DMS153 treated with DMSO at 0.1 percent for 48 hours (cell line): Measurements from ENCODE around the gene ELOA.
"Not testable (repeated sequence)": the region's sequence is repeated elsewhere in the genome, so short reads cannot be mapped to it uniquely, and the experiment has no call there.

Experiments
- DNase-seq: peaks from one replicate; lab custom pipeline; 2025; ENCODE audit not compliant: unreplicated experiment; lab: John Stamatoyannopoulos, UW

ELOA gene

DNA sequence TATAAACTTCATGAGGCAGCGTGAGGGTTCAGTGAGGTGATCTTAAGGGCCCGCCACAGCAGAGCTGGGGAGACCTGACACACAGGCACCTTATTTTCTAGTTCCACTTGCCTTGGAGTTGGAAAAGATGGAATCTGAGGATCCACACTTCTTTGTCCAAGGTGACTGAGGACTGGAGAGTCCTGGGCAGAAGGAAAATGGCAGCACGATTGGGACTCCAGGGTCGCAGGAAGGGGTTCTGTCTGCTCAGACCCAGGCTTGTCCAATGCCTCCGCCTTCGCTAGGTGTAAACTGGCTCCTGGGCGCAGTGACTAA lies 55.9 kb downstream of the ELOA start:
- no peak for DNase-seq

DNA sequence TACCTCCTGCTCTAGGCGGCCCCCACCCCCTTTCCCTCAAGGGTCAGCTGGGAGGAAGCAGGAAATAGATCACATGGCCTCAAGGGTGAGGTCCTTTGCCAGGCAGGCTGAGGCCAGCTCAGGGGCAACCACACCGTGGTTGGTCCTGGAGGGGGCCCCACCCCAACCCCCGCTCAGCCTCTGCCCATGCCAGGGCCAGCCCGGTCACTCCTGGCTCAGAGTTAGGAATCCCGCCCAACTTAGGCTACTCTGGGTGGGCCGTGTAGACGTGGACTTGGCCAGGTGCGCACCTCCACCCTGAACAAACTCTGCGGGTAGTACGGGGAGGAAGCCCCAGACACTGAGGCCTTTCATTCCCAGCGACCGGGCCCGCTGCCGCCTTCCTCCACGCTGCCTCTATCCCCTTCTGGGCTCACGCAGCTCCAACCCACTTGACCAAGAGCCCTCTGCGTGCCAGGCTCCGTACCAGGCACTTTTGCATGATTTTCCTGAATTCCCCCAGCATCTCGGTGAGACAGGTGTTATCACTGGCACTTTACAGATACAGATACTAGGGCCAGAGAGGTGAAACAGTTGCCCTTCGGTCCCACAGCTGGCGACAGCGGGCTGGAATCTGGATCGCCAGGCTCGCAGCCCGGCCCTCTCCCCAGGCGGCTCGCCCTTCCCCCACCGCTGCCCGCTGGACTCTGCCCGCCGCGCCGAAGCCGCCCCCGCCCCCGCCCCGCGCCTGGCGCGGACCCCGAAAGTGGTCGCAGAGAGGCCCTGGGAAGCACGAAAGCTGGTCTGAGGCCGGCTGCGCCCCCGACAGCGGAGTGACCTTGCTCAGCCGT lies 56.5 kb downstream of the ELOA start:
- no peak for DNase-seq

DNA sequence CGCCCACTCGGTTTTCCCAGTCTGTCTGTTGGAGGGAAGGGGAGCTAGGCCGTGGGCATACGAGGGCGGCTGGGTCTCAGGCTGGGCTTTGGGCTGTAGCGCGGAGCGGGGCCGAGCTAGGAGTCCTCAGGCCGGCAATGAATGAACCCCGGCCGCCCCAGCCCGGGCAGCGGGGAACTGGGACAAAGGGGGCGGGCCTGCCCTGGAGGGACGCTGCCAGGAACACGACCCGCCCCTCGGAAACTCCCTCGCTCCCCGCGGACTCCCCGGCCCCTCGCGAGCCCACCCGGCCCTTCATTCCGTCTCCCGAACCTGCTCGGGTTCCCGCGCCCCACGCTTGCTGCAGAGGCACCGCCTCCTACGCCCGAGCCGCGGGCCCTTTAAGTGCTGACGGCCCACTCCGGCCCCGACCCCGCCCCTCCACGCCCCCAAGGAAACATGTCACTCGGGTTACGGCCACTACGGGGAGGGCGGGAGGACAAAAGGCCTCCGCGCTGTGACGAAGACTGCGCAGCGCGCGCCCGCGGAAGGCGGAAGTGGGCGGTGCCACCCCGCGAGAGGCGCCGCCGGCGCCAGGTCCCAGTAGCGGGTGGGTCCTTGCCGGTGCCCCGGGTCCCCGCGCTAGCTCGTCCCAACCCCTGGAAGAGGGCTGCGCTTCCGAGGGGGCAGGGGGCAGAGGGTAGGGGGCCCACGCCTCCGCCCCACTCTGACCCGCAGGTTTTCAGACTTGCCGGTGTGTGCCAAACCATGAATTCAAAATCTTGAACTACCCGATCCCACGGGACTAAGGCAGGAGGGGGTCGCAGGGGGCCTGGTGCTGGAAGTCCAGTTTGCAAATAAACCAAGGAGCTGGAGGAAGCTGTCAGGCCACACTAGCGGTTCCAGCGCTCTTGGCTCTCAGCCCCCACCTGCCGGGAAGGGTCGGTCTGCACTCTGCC lies 57.4 kb downstream of the ELOA start, which contains the start of gene GALE:
TSS of gene GALE (minus strand) at position 355 of the 938 bp plus-strand sequence. CDS start 1,747 bp downstream, outside the sequence.
- peak; percentile 78 for DNase-seq

DNA sequence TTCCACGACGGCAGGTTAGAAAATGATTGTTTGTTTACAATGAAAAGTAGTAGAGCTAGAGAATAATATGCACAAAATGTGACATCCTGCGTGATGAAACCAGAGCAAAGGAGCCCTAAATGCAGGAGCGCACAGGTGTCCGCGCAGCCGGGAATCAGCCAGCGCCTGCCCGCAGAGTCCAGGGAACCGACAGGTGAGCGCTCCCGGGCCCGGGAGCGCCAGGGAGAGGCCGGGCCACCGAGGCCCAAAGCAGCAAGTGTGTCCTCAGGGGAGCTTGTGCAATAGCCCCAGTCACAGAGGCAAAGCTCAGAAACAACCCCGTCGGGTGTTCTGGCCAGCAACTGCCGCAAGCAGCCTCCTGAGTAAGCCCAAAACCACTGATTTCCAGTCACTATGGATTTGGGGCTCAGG lies 58.1 kb downstream of the ELOA start:
- no peak for DNase-seq

GRCh38 chr1:23801876-23802275 lies 58.6 kb downstream of the ELOA start:
- DNase-seq = no peak

- not testable (repeated sequence) for DNase-seq
Observed at GRCh38 chr1:23802809-23803342, 59.6 kb downstream of the ELOA start.

GRCh38 chr1:23803674-23804073 lies 60.4 kb downstream of the ELOA start:
- DNase-seq = no peak

DNA sequence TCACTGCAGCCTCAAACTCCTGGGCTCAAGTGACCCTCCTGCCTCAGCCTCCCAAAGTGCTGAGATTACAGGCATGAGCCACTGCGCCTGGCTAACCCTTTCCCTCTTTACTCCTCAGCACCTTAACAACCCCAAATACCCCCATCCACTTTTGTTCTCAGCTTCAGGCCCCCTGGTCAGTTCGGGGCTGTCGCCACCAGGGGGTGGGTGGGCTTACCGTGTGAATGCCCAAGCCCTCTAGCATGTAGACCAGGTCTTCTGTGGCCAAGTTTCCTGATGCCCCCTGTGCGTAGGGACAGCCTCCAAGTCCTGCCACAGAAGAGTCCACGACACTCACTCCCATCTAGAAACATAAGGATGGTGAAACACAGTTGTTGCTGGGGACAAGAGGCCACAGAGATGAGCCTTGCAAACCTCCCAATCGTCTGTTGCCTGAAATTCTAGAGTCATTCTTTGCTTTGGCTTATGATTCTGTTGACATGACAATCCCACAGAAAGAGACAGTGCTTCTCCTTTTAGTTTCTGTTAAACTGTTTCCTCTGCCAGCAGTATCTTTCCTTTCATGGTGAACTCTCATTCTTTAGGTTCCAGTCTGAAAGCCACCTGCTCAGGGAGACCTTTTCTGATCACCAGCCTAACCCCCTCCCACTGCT lies 61.0 kb downstream of the ELOA start:
- DNase-seq = no peak

- no peak for DNase-seq
Observed at GRCh38 chr1:23805025-23805424, 61.8 kb downstream of the ELOA start.

DNA sequence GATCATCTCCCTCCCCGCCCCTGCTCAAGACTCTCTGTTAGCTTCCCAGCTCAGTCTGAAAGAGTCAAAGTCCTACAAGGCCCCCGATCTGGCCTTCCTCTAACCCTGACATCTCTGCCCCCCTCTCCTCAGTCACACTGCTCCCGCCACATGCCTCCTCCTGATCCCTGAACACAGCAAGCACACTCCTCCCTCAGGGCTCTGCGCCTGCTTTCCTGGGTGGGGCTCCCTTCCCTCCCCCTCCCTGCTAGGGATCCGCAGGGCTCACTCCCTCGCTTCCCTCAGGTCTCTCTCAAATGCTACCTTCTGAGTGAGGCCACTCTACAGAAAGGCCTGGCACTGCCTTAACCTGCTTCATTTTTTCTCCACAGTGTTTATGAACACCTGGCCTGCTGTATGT lies 63.0 kb downstream of the ELOA start:
- no peak for DNase-seq

DNA sequence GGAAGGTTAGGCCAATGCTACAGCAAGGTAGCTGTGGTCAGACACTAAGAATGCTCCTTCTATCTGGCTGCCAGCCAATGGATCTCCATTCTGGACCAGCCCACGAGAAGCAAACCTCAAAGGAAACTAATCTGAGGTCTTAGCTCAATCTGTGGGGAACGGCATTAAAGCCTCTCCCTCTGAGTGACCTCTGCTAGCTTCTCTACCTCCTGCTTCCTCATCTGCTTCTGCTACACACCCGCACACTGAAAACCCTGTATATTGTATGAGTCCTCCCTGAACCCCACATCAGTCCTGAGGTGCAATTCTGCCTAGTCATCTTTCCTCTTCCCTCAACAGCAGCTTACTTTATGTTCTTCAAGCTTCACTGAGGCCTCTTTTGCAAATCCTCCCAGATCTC lies 64.2 kb downstream of the ELOA start:
- DNase-seq = no peak

DNA sequence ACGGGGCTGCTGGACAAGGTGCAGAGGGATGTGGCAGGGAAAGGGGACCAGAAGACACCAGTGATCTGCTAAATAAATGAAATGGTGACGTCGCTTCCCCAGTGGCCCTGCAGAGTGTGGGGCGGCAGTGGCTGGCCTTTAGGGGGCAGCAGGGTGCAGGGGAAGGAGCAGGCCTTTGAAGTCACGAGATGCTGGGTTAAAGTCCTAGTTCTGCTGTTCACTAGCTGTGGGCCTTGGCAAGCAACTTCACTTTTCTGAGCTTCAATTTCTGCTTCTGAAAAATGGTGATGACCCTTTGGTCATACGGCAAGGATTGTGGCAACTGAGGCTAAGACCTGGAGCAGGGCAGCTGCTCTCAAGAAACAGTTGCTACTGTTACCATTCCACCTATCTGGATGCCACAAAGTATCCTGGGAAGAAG lies 66.5 kb downstream of the ELOA start:
- peak; percentile 67 for DNase-seq

- no peak for DNase-seq
Observed at GRCh38 chr1:23810818-23811540, 67.7 kb downstream of the ELOA start.
